ENCODE measurements around the gene HAGH. TPM values are rescaled to one million over a fixed set of nuclear protein-coding genes. Genes with fewer than 3 reads are reported as not detected.

Gene HAGH
- total RNA-seq, 1 donor from 2014 or later, result 172 TPM

DNA sequence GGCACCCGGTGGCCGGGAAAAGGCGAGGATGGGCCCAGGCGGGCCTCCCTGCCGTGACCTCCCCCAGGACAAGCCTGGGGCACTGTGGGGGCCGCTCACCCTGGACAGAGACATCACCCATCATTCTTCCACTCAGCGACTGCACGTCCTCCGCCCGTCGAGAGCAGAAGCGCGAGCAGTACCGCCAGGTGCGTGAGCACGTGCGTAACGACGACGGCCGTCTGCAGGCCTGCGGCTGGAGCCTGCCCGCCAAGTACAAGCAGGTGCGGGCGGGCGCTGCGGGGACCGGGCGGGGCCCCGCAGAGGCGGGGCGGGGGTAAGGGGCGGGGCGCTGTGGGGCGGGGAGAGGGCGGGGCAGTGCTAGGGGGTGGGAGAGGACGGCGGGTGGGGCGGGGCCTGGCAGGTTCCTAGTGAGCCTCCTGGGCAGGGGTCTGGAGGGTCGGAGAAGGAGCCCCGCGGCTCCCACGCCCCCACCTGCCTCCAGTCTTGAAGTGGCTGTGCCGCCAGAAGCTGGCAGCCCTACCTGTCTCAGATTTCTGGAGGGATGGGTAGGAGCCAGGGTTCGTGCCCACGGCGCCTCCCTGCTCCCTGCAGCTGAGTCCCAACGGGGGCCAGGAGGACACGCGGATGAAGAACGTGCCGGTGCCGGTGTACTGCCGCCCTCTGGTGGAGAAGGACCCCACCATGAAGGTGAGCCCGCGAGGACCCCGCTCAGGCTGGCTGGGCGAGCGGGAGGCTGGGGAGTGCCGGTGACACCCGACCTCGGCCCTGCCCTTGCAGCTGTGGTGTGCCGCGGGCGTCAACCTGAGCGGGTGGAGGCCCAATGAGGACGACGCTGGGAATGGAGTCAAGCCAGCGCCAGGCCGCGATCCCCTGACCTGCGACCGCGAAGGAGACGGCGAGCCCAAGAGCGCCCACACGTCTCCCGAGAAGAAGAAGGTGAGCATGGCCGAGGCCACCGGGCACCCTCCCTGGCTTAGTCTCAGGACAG, 62.8 kb downstream of the HAGH start:
- DNase-seq, result no peak
- TF ChIP-seq, protein P1, sequence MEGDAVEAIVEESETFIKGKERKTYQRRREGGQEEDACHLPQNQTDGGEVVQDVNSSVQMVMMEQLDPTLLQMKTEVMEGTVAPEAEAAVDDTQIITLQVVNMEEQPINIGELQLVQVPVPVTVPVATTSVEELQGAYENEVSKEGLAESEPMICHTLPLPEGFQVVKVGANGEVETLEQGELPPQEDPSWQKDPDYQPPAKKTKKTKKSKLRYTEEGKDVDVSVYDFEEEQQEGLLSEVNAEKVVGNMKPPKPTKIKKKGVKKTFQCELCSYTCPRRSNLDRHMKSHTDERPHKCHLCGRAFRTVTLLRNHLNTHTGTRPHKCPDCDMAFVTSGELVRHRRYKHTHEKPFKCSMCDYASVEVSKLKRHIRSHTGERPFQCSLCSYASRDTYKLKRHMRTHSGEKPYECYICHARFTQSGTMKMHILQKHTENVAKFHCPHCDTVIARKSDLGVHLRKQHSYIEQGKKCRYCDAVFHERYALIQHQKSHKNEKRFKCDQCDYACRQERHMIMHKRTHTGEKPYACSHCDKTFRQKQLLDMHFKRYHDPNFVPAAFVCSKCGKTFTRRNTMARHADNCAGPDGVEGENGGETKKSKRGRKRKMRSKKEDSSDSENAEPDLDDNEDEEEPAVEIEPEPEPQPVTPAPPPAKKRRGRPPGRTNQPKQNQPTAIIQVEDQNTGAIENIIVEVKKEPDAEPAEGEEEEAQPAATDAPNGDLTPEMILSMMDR (IDR thresholded peaks at IDR 0.05; ENCODE audit: borderline replicate concordance), result peak; percentile 40
- no peak overlapping the region for H3K4me3 ChIP-seq
- peaks cover 90% of the 10 kb centered on the region for H3K36me3 ChIP-seq
- H3K9me3 ChIP-seq (replicated peaks), result no peaks in the 10 kb centered on the region
- H3K4me1 ChIP-seq, result no peaks in the 10 kb centered on the region
- intact Hi-C loops (cut with micrococcal nuclease), result no loop called here
- H3K27me3 ChIP-seq (ENCODE audit: low read depth), result no peaks in the 10 kb centered on the region
- no peak overlapping the region for H3K27ac ChIP-seq (replicated peaks)

DNA sequence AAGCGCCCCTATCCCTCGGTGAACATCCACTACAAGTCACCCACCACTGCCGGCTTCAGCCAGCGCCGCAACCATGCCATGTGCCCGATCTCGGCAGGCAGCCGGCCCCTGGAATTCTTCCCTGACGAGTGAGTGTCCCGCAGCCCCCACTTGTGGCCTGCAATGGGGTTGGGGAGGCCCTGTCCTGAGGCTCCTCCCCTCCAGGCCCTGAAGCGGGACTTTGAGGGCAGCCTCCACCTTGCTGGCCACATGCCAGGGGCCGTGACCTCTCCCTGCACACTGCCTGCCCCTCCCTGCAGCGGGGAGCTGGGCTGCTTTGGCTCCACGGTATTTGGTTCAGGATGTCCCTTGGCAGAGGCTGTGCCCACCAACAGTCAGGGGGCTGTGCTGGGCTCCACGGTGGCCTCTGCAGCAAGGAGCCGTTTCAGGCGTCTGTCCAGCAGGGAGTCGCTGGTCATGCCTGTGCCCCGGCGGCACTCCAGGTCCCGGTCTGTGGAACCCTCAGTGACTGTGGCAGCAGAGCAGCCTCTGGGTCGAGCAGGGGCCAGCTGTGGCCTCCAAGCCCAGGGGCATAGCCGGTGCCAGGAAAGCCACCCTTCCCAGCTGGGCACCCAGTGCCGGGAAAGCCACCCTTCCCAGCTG, 63.6 kb downstream of the HAGH start:
- Histone ChIP-seq H3K4me3 (no peak overlapping the region), H3K36me3 (peaks cover 90% of the 10 kb centered on the region), H3K27ac (replicated peaks) (no peak overlapping the region), H3K27me3 (ENCODE audit: low read depth) (no peaks in the 10 kb centered on the region), H3K9me3 (replicated peaks) (no peaks in the 10 kb centered on the region), H3K4me1 (no peaks in the 10 kb centered on the region)
- TF ChIP-seq, protein P1 (IDR thresholded peaks at IDR 0.05; ENCODE audit: borderline replicate concordance), result no peak
- intact Hi-C loops (cut with micrococcal nuclease), result no loop called here
- peak; percentile 19 for DNase-seq

DNA sequence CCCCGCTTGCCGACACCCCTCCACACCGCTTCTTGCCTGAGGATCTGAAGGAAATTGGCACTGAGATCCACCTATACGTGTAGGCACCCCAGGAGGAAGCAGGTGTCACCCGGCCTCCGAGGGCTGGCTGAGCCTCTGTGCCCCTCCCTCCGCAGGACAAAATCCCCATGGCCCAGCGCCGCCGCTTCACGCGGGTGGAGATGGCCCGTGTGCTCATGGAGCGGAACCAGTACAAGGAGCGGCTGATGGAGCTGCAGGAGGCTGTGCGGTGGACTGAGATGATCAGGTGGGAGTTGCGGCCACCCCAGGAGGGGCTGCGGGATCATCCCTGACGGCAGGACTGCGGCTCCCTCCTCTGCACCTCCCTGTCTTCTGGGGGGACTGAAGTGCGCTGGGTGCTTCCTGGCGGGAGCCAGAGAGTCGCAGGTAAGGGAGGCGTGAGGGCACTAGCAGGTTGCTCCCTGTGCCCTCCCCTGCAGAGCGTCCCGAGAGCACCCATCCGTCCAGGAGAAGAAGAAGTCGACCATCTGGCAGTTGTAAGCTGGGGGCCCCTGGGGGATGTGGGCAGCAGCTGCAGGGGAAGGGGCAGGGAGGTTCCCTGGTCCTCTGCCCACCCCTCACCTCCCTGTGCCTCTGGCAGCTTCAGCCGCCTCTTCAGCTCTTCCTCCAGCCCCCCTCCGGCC, 64.3 kb downstream of the HAGH start:
- DNase-seq, result no peak
- no peaks in the 10 kb centered on the region for H3K4me1 ChIP-seq

DNA sequence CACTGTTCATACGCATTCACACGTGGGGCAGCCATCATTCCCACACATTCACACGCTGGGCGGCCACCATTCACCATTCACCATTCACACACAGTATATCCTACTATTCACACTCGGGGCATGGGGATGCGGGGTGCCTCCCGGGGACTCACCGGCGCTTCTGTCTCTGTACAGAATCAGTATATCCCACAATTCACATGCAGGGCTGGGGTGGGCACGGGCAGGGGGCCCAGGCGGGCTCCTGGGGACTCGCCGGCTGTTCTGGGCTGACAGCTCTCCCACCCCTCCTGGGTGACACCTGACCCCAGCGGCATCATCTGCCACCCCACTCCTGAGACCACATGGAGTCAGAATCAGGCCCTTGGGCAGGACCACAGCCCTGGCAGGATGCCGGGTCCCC, 64.9 kb downstream of the HAGH start:
- intact Hi-C loops (cut with micrococcal nuclease), result no loop called here
- Histone ChIP-seq H3K9me3 (replicated peaks) (no peaks in the 10 kb centered on the region), H3K36me3 (peaks cover 89% of the 10 kb centered on the region), H3K4me1 (no peaks in the 10 kb centered on the region), H3K27ac (replicated peaks) (no peak overlapping the region), H3K27me3 (ENCODE audit: low read depth) (no peaks in the 10 kb centered on the region), H3K4me3 (no peak overlapping the region)
- TF ChIP-seq, protein P1 (IDR thresholded peaks at IDR 0.05; ENCODE audit: borderline replicate concordance), result no peak
- no peak for DNase-seq

More for the DNA sequence above, 64.3 kb downstream of the HAGH start:
- intact Hi-C loops (cut with micrococcal nuclease), result no loop called here
- Histone ChIP-seq H3K36me3 (peaks cover 90% of the 10 kb centered on the region), H3K4me3 (no peak overlapping the region), H3K27ac (replicated peaks) (no peak overlapping the region), H3K27me3 (ENCODE audit: low read depth) (no peaks in the 10 kb centered on the region), H3K9me3 (replicated peaks) (no peaks in the 10 kb centered on the region)
- TF ChIP-seq, protein P1 (IDR thresholded peaks at IDR 0.05; ENCODE audit: borderline replicate concordance), result no peak

DNA sequence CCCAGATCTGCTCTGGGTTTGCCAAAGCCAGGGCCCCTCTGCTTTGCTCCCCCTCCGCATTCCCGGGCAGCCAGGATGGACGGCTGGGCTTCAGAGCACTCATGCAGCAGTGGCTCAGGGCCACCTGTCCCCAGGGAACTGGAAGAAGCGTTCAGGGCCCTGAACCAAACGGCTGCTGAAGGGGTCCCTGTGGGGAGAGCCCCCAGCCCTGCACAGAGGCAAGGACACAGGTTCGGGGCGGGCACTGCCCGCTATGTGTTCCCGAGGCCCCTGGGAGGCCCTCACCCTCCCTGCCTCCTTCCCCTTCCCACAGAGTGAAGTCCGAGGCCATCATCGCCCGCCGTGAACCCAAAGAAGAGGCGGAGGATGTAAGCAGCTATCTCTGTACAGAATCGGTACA, 65.7 kb downstream of the HAGH start:
- no peaks in the 10 kb centered on the region for H3K27me3 ChIP-seq (ENCODE audit: low read depth)
- TF ChIP-seq, protein P1 (IDR thresholded peaks at IDR 0.05; ENCODE audit: borderline replicate concordance), result no peak
- no peak for DNase-seq
- H3K36me3 ChIP-seq, result peaks cover 81% of the 10 kb centered on the region
- no peak overlapping the region for H3K27ac ChIP-seq (replicated peaks)
- H3K9me3 ChIP-seq (replicated peaks), result no peaks in the 10 kb centered on the region
- no peak overlapping the region for H3K4me3 ChIP-seq
- intact Hi-C loops (cut with micrococcal nuclease), result no loop called here
- H3K4me1 ChIP-seq, result no peaks in the 10 kb centered on the region
